GM19395 (cell line): ENCODE data around the gene C16orf74.

Experiments used
- ATAC-seq: cut with Tn5 transposase; IDR thresholded peaks from one replicate; pipeline ENCODE4 v1.9.1; 2021; ENCODE audit warnings: mild to moderate bottlenecking, moderate library complexity; ENCODE audit not compliant: unreplicated experiment

Gene C16orf74

GRCh38 chr16:85777583-85778310 is 26.9 kb upstream of the C16orf74 start:
- no peak for ATAC-seq

- ATAC-seq, result no peak
These were observed 23.9 kb upstream of the C16orf74 start for GRCh38 chr16:85774811-85775210.

DNA sequence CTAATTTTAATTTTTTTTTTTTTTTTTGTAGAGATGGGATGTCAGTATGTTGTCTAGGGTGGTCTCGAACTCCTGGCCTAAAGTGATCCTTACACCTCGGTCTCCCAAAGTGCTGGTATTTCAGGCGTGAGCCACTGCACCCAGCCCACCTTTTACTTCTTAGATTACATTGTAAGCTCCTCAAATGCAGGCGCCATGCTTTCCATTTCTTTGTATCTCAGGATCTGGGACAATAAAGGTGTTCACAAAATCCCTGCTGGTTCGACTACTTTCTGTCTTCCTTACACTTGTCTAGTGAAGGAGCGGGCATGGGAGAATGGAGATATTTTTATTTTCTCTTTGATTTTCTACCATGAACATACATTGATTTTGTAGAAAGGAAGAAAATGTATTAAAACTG is 23.2 kb upstream of the C16orf74 start:
- ATAC-seq, result no peak

- ATAC-seq, result no peak
These were observed 22.1 kb upstream of the C16orf74 start for GRCh38 chr16:85773044-85773443.

DNA sequence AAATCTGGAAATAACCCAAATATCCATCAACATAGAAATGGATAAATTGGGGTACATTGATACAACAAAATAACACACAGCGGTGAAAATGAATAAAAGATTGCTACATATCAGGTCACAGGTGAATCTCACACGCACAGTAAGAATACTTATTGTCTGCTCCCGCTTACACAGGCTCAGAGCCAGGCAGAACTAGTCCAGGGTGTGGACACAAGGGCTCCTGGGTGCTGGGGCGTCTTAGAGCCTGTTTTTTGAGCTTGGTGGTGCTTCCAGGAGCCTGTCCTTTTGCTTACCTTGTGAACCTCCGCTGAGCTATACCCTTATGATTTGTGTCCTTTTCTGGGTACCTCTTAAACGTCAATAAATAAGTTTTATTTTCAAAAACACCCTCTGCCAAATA is 19.8 kb upstream of the C16orf74 start:
- no peak for ATAC-seq

DNA sequence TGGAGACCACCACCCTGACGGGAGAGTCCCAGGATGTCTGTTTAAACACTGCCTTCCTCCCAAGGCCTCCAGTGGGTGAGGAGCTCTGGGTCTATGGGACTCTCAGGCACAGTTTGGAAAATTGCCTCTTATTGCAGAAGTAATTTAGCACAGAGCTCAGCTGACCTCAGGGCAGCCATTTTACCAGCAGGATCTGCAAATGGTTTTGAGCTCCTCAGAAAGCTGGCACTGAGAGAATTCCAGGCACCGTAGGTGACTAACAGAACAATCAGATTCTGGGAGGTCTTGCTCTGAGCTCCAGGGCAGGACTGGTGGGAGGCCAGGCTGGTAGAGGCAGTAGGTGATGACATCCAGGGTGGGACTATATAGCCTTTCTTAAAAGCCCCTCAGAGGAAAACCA is 17.3 kb upstream of the C16orf74 start:
- ATAC-seq, result no peak

GRCh38 chr16:85767531-85767930 is 16.6 kb upstream of the C16orf74 start:
- no peak for ATAC-seq

DNA sequence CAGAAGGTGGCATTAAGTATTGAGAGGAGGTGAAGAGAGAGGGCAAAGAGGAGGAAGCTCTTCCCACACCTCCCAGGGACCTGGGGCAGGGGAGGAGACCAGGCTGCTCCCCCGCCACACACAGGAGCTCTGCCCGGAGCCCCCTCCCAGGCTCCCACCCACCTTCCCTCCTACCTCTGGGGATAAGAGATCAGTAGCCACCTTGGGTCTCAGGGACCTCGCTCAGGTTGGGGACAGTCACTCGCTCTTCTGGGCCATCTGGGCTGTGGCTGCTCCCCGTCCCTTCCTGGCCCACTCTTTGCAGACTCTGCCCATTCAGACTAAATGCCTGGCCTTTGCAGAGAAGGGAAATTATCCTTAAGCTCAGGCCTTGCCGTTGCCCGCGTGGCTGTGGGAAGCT is 14.9 kb upstream of the C16orf74 start:
- no peak for ATAC-seq

- ATAC-seq, result no peak
These were observed 14.3 kb upstream of the C16orf74 start for GRCh38 chr16:85765211-85765610.

GRCh38 chr16:85763616-85764015 is 12.7 kb upstream of the C16orf74 start:
- ATAC-seq, result no peak

DNA sequence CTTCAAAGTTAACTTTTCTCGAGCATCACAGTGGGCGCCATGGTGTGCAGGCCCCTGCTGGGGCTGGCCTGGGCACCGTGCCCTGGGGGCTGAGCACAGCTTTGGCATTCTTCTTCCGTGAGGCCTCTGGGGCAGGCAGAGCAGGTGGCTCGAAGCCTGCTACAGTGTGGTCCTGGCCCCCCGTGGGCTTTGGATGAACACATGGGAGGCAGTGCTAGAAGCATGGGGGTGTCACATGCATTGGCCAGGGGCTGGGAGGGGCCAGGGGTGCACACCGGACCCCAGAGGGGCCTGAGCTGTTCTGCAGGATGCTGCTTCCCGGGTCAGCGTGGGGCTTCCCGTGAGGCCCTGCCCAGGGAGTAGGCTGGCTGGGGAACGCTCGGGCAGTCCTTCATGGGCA is 12.1 kb upstream of the C16orf74 start:
- ATAC-seq, result no peak

- ATAC-seq, result no peak
These were observed 11.0 kb upstream of the C16orf74 start for GRCh38 chr16:85761861-85762260.

DNA sequence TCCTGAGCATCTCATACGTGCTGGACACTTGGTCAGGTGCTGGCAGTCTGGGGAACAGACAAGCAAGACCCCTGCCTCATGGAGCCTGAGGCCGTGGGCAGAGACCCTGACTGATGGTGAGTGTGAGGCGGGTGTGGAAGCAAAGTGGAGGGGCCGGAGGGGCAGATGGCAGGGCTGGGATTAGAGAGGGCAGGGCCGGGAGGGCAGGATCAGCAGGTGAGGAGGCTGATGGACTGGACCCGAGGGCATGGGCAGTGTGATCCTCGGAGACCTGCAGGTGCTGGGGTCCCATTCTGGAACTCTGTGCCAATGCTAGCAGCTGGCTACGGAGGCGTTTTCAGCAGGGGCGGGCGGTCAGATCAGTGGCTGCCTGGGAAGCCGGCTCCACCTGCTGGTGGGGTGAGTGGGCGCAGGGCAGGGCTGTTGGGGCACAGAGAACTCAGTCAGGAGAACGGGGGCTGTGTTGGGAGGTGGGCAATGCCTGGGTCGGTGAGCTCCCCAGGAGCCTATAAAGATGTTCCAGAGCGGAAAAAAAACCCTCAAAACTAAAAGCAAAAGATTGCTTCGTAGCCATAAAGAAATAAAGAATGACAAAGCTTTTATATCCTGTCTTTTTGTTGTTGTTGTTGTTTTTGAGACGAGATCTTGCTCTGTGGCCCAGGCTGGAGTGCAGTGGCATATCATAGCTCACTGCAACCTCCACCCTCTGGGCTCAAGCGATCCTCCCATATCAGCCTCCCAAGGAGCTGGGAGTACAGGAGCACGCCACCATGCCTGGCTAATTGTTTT is 8.9 kb upstream of the C16orf74 start:
- ATAC-seq, result no peak

GRCh38 chr16:85759136-85759535 is 8.2 kb upstream of the C16orf74 start:
- ATAC-seq, result no peak

DNA sequence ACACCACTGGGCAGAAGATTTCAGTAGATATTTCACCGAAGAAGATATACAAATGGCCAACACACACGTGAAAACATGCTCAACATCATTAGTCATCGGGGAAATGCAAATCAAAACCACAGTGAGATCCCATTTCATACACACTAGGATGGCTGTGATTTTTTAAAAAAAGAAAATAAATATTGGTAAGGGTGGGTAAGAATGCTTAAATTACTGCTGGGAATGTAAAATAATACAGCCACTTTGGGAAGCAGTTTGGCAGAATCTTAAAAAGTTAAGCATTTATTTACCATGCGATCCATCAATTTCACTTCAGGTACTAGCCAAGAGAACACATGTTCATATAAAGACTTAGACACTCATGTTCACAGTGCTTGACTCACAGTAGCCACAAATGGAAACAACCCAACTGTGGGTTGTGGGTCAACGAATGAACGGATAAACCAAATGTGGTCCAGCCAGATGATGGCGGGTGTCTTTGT is 6.5 kb upstream of the C16orf74 start:
- no peak for ATAC-seq

DNA sequence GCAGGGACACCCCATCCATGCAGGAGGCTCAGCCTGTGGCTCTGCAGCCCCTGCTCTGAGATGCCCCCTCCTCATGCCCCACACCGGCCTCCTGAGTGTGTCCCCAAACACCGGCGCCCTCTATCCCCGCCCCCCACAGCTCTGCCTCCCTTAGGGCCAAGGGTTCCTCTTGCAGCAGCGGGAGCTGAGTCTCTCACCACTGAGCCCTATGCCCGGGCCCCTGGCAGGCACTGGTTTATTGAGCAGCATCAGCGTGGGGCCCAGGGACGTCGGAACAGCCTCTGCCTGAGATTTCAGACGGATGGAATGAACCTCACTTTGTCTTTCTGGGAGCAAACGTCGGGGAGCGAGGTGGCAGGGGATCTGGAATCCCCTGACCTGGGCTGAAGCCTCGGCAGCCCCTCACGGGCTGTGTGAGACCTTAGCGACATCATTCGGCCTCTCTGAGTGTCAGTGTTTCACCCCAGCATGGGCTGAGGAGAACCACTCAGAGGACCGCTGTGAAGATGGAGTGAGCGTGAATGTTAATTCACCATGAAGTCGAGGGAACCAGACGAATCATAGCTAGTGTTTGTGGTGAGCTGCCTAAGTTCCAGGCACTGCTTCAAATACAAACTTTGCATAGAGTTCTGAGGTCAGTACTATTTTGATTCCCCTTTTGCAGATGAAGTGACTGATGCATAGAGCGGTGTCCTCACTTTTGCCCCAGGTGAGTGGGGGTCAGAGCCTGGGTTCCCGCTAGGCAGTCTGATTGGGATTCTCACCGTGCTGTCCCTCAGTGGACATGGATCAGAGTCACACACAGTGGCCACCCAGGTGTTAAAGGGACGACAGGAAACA is 5.3 kb upstream of the C16orf74 start:
- ATAC-seq, result peak; percentile 60

GRCh38 chr16:85754413-85754812 is 3.5 kb upstream of the C16orf74 start:
- no peak for ATAC-seq

GRCh38 chr16:85753976-85754375 is 3.1 kb upstream of the C16orf74 start:
- no peak for ATAC-seq

DNA sequence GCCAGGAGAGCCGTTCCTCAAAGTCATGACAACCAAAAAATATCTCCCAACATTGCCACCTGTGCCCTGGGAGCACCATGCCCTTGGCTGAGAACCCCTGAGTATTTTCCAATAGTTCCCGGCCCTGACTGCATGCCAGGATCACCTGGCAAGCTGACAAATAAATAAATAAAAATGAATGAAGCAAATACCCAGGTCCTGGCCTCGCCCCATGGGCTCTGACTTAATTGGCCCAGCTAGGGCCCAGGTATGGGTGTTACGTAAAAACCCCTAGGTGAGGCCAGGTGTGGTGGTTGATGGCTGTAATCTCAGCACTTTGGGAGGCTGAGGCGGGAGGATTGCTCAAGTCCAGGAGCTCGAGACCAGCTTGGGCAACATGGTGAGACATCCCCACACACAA is 2.7 kb upstream of the C16orf74 start:
- no peak for ATAC-seq

- ATAC-seq, result no peak
These were observed 1.9 kb upstream of the C16orf74 start for GRCh38 chr16:85752511-85753420.
